HepG2 (cell line): ENCODE results near the gene ELL. TPM values are rescaled to one million over a fixed set of nuclear protein-coding genes. Genes with fewer than 3 reads are reported as not detected.

Experiments
- FOXK2 ChIP-seq: fragments of 450-650 bp; IDR thresholded peaks from 2 replicates; pipeline ENCODE4 v1.6.1; 2016
- GLI4 ChIP-seq: sonication (generic); formaldehyde crosslinking; IDR thresholded peaks from 2 replicates; pipeline ENCODE4 v1.5.1; 2020; ENCODE audit warnings: missing genetic modification reagents, mild to moderate bottlenecking, moderate library complexity, borderline replicate concordance
- HDAC1 ChIP-seq: sonication (generic); formaldehyde crosslinking; IDR thresholded peaks from 2 replicates; pipeline ENCODE4 v1.5.1; 2020; ENCODE audit warnings: mild to moderate bottlenecking, missing genetic modification reagents
- ISL2 ChIP-seq: sonication (generic); formaldehyde crosslinking; IDR thresholded peaks from 2 replicates; pipeline ENCODE4 v1.5.0; 2020; ENCODE audit warnings: missing genetic modification reagents
- PCBP2 ChIP-seq: fragments of 200-400 bp; formaldehyde crosslinking; optimal IDR thresholded peaks from 2 replicates; pipeline ENCODE3; 2018; ENCODE audit warnings: low read length, low read depth; ENCODE audit not compliant: poor library complexity, severe bottlenecking
- SOX6 ChIP-seq, 2 experiments: fragments of 450-650 bp in 1 of 2; sonication (generic) in 1 of 2; formaldehyde crosslinking in 1 of 2; IDR thresholded peaks; 2 replicates each; pipeline versions ENCODE4 v1.4.0 to v1.6.1; 2017 to 2020; ENCODE audit warnings: antibody characterized with exemption in 1 of 2, mild to moderate bottlenecking in 1 of 2, missing genetic modification reagents in 1 of 2
- ZNF335 ChIP-seq: sonication (generic); formaldehyde crosslinking; IDR thresholded peaks from 2 replicates; pipeline ENCODE4 v1.4.0; 2020; ENCODE audit warnings: missing genetic modification reagents
- ZNF367 ChIP-seq: sonication (generic); formaldehyde crosslinking; IDR thresholded peaks from 2 replicates; pipeline ENCODE4 v1.4.0; 2020; ENCODE audit warnings: missing genetic modification reagents, borderline replicate concordance
- polyA plus RNA-seq, 8 experiments: library from polyadenylated mRNA; depleted of rRNA in 3 of 8; stranded (reverse) in 7 of 8; unstranded in 1 of 8; fragments of >200 nt; fragmentation: Illumina TruSeq in 4 of 8; extraction: Trizol in 4 of 8; gene quantifications; 2 replicates each; pipeline versions ENCODE4 v1.2.1 to v1.2.3, GENCODE V29; 2011 to 2016; ENCODE audit warnings: low read depth in 4 of 8, missing spikeins in 1 of 8, mixed read lengths in 1 of 8; ENCODE audit not compliant: insufficient read depth in 1 of 8
- total RNA-seq, 5 experiments: library from RNA; depleted of rRNA; stranded (reverse); fragments of >200 nt; fragmentation: Illumina TruSeq; extraction: Trizol; gene quantifications; 2 replicates each; pipeline ENCODE4 v1.2.3, GENCODE V29; 2016; ENCODE audit warnings: low read depth in 1 of 5
- TF ChIP-seq, protein P1 (sequence below): sonication (generic); formaldehyde crosslinking; IDR thresholded peaks from one replicate; pipeline ENCODE4 v1.5.1; 2020; ENCODE audit warnings: mild to moderate bottlenecking, missing genetic modification reagents; ENCODE audit errors: not compliant biosample characterization
- TF ChIP-seq, protein P2 (sequence below): sonication (generic); formaldehyde crosslinking; IDR thresholded peaks from 2 replicates; pipeline ENCODE4 v1.4.0; 2020; ENCODE audit warnings: missing genetic modification reagents
- TF ChIP-seq, protein P3 (sequence below): sonication (generic); formaldehyde crosslinking; IDR thresholded peaks from 2 replicates; pipeline ENCODE4 v1.4.0; 2020; ENCODE audit warnings: missing genetic modification reagents
- TF ChIP-seq, protein P4 (sequence below): sonication (generic); formaldehyde crosslinking; IDR thresholded peaks from 2 replicates; pipeline ENCODE4 v1.4.0; 2020; ENCODE audit warnings: mild to moderate bottlenecking, missing genetic modification reagents

ELL gene
- total and polyA plus RNA-seq, 2 of the 13 experiments (the other 11 are each of a cell fraction or from before 2014, with no cell fraction given), result 3.7 to 5.4 TPM

DNA sequence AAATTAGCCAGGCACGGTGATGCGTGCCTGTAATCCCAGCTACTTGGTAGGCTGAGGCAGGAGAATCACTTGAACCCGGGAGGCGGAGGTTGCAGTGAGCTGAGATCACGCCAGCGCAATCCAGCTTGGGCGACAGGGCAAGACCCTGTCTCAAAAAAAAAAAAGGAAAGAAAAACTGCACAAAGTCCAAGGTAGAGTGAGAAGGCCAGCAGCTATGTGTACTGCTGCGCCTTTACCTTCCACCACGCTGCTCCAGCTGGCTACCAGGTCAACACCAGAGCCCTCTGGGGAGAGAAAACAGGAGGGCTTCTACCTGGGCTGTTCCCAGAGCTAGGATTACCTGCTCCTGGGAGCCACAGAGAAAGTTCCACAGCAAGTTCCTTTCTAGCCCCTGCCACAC, 3.2 kb downstream of the ELL start (continued):
- TF ChIP-seq, protein P1, sequence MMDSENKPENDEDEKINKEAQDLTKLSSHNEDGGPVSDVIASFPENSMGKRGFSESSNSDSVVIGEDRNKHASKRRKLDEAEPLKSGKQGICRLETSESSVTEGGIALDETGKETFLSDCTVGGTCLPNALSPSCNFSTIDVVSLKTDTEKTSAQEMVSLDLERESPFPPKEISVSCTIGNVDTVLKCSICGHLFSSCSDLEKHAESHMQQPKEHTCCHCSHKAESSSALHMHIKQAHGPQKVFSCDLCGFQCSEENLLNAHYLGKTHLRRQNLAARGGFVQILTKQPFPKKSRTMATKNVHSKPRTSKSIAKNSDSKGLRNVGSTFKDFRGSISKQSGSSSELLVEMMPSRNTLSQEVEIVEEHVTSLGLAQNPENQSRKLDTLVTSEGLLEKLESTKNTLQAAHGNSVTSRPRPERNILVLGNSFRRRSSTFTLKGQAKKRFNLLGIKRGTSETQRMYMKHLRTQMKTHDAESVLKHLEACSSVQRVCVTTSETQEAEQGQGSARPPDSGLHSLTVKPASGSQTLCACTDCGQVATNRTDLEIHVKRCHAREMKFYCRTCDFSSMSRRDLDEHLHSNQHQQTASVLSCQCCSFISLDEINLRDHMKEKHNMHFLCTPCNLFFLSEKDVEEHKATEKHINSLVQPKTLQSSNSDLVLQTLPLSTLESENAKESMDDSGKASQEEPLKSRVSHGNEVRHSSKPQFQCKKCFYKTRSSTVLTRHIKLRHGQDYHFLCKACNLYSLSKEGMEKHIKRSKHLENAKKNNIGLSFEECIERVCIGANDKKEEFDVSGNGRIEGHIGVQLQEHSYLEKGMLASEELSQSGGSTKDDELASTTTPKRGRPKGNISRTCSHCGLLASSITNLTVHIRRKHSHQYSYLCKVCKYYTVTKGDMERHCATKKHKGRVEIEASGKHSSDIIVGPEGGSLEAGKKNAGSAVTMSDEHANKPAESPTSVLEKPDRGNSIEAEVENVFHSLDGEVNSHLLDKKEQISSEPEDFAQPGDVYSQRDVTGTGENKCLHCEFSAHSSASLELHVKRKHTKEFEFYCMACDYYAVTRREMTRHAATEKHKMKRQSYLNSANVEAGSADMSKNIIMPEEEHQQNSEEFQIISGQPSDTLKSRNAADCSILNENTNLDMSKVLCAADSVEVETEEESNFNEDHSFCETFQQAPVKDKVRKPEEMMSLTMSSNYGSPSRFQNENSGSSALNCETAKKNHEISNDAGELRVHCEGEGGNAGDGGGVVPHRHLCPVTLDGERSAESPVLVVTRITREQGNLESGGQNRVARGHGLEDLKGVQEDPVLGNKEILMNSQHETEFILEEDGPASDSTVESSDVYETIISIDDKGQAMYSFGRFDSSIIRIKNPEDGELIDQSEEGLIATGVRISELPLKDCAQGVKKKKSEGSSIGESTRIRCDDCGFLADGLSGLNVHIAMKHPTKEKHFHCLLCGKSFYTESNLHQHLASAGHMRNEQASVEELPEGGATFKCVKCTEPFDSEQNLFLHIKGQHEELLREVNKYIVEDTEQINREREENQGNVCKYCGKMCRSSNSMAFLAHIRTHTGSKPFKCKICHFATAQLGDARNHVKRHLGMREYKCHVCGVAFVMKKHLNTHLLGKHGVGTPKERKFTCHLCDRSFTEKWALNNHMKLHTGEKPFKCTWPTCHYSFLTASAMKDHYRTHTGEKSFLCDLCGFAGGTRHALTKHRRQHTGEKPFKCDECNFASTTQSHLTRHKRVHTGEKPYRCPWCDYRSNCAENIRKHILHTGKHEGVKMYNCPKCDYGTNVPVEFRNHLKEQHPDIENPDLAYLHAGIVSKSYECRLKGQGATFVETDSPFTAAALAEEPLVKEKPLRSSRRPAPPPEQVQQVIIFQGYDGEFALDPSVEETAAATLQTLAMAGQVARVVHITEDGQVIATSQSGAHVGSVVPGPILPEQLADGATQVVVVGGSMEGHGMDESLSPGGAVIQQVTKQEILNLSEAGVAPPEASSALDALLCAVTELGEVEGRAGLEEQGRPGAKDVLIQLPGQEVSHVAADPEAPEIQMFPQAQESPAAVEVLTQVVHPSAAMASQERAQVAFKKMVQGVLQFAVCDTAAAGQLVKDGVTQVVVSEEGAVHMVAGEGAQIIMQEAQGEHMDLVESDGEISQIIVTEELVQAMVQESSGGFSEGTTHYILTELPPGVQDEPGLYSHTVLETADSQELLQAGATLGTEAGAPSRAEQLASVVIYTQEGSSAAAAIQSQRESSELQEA, result no peak
- no peak for TF ChIP-seq ZNF367 (CRISPR knock-in tag)
- TF ChIP-seq SOX6 (IDR thresholded peaks at IDR 0.05), result no peak
- peak; percentile 64 for TF ChIP-seq SOX6 (CRISPR knock-in tag; IDR thresholded peaks at IDR 0.05)
- peak; percentile 53; the same call in 1 of the 2 replicates for TF ChIP-seq FOXK2
- TF ChIP-seq ZNF335, result no peak
- TF ChIP-seq, protein P2, sequence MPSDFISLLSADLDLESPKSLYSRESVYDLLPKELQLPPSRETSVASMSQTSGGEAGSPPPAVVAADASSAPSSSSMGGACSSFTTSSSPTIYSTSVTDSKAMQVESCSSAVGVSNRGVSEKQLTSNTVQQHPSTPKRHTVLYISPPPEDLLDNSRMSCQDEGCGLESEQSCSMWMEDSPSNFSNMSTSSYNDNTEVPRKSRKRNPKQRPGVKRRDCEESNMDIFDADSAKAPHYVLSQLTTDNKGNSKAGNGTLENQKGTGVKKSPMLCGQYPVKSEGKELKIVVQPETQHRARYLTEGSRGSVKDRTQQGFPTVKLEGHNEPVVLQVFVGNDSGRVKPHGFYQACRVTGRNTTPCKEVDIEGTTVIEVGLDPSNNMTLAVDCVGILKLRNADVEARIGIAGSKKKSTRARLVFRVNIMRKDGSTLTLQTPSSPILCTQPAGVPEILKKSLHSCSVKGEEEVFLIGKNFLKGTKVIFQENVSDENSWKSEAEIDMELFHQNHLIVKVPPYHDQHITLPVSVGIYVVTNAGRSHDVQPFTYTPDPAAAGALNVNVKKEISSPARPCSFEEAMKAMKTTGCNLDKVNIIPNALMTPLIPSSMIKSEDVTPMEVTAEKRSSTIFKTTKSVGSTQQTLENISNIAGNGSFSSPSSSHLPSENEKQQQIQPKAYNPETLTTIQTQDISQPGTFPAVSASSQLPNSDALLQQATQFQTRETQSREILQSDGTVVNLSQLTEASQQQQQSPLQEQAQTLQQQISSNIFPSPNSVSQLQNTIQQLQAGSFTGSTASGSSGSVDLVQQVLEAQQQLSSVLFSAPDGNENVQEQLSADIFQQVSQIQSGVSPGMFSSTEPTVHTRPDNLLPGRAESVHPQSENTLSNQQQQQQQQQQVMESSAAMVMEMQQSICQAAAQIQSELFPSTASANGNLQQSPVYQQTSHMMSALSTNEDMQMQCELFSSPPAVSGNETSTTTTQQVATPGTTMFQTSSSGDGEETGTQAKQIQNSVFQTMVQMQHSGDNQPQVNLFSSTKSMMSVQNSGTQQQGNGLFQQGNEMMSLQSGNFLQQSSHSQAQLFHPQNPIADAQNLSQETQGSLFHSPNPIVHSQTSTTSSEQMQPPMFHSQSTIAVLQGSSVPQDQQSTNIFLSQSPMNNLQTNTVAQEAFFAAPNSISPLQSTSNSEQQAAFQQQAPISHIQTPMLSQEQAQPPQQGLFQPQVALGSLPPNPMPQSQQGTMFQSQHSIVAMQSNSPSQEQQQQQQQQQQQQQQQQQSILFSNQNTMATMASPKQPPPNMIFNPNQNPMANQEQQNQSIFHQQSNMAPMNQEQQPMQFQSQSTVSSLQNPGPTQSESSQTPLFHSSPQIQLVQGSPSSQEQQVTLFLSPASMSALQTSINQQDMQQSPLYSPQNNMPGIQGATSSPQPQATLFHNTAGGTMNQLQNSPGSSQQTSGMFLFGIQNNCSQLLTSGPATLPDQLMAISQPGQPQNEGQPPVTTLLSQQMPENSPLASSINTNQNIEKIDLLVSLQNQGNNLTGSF (CRISPR knock-in tag), result no peak
- 0 out of 2 replicates have a peak, but pooled peaks have one; percentile 43 for TF ChIP-seq HDAC1
- TF ChIP-seq, protein P3, sequence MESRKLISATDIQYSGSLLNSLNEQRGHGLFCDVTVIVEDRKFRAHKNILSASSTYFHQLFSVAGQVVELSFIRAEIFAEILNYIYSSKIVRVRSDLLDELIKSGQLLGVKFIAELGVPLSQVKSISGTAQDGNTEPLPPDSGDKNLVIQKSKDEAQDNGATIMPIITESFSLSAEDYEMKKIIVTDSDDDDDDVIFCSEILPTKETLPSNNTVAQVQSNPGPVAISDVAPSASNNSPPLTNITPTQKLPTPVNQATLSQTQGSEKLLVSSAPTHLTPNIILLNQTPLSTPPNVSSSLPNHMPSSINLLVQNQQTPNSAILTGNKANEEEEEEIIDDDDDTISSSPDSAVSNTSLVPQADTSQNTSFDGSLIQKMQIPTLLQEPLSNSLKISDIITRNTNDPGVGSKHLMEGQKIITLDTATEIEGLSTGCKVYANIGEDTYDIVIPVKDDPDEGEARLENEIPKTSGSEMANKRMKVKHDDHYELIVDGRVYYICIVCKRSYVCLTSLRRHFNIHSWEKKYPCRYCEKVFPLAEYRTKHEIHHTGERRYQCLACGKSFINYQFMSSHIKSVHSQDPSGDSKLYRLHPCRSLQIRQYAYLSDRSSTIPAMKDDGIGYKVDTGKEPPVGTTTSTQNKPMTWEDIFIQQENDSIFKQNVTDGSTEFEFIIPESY (CRISPR knock-in tag), result no peak
- TF ChIP-seq PCBP2, result no peak
- TF ChIP-seq ISL2 (CRISPR knock-in tag), result peak; percentile 46; the same call in 1 of the 2 replicates
- TF ChIP-seq GLI4, result no peak
- TF ChIP-seq, protein P4, sequence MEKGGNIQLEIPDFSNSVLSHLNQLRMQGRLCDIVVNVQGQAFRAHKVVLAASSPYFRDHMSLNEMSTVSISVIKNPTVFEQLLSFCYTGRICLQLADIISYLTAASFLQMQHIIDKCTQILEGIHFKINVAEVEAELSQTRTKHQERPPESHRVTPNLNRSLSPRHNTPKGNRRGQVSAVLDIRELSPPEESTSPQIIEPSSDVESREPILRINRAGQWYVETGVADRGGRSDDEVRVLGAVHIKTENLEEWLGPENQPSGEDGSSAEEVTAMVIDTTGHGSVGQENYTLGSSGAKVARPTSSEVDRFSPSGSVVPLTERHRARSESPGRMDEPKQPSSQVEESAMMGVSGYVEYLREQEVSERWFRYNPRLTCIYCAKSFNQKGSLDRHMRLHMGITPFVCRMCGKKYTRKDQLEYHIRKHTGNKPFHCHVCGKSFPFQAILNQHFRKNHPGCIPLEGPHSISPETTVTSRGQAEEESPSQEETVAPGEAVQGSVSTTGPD (CRISPR knock-in tag), result peak; percentile 86; the same call in 1 of the 2 replicates
